NAMALWA (cell line): ENCODE data around the gene ISCA2.
A peak's percentile ranks its signal among the peaks of the same experiment; 100 is the strongest.

Experiments used
- DNase-seq: peaks from one replicate; pipeline ENCODE4 v3.0.0-alpha.2; 2015; ENCODE audit warnings: low spot score

Gene ISCA2

GRCh38 chr14:74508844-74509428 is 15.4 kb downstream of the ISCA2 start:
- DNase-seq: no peak

DNA sequence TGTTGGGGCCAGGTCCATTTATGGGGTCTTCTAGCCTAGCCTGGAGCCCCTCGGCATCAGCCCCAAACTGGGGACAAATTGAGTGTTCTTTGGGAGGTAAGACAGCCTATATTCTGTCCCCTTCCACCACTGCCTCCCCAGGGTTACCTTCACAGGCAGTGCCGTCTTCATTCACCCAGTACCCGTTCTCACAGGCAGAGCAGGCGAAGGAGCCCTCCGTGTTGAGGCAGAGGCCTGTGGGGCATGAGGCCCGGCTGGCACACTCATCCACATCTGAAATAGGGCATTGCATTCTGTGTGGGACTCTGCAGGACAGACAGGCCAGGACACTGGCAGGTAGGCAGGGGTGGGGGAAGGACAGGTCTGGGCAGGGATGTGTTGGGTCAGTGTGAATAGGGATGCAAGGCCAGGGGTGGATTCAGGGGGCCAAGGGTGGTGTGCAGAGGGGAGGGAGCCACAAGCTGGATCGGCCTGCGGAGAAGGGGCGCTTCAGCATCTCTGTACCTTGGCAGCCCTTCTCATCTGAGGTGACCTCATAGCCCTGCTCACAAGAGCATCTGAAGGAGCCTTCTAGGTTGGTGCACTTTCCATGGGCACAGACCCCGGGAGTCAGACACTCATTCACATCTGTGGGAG is 16.1 kb downstream of the ISCA2 start:
- no peak for DNase-seq

DNA sequence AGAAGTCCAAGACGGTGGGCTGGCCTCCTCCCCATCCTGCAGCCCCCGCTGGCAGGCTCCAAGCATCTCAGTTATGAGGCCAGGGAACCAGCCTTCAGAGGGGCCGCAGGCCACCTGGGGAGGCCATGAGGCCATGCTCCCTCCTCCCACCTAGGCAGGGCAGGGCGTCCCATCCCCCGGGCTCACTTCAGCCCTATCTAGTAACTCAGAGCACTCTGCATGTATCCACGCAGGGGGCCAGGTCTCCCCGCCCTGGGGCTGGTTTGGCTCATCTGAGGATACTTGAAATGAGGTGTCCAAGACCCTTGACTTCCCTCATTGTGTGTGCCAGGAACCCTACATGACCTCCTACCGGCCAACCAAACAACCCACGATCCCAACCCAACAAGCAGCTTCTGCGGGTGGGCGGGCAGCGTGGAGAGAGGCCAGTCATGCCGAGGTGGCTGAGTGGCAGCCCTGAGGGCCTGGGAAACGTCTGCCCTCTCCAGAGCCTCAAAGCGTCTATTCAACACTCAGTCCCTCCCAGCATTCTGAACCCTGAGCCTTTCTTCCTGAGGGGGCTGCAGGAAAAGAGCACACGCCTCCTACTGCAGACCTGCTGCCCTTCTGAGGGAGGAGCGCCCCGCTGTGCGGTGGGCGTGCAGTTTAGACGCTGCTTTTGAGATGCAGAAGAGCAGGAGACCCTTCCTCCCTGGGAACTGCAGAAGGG is 16.8 kb downstream of the ISCA2 start:
- no peak for DNase-seq

DNA sequence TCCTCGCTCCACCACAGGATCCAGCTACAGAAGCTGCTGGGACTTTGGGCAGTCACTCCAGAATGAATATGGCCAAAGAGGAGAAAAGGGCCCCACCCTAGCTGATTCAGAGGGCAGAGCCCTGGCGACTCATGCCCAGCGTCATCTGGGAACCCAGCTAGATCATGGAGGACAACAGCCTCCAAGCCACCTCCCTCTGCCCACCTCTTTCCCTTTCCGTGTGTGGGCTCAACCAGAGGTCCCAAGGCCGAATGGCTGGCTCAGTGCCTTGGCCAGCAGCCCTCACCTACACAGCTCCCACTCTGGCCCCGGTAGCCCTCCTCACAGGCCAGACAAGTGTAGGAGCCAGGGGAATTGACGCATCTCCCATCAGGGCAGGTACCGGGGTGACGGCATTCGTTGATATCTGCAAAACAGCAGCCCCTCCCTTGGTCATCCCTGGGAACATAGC is 17.4 kb downstream of the ISCA2 start:
- DNase-seq: no peak

GRCh38 chr14:74511966-74512830 is 18.6 kb downstream of the ISCA2 start:
- no peak for DNase-seq

GRCh38 chr14:74514471-74514941 is 20.9 kb downstream of the ISCA2 start:
- DNase-seq: no peak

DNA sequence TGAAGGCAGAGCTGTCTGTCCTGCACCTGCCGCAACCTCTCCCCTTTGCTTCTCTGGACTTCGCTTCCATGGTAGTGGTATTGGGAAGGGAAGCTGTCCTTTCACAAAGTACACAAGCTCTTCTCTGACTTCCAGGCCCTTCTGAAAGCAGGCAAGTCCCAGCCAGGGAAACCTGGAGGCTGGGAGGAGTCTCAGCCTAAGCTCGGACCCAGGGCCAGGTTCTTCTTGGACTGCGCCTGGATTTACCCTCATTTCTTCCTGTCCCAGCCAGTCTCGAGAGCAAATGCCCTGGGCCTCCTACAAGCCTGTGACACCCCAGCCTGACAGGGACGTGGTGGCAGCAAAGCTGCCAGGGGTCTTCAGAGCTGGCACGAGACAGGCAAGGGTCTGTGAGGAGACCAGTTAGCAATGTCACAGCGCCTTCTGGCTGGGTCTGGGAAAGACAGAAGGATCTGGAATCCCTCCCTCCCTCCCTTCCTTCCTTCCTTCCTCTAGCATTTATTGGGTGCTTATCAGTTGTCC is 22.4 kb downstream of the ISCA2 start:
- DNase-seq: no peak

- no peak for DNase-seq
Observed at GRCh38 chr14:74516451-74517160, 23.0 kb downstream of the ISCA2 start.

DNA sequence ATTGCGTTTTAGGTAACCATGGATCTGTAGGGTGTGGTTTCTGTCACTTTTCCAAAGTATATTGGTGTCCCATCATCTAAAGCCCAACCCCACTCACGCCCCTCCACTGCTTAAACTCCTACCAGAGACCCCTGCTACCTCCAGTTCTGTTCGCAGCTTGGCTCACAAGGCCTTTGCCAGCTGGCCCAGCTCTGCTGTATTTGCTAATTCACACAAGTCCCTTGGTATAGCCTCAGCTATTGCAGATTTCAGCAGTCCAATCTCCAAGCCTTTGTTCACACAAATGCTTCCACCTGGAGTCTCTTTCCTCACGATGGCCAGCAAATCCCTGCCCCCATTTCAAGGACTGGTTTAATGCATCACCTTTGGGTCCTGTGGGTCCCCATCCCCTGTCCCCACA is 24.2 kb downstream of the ISCA2 start:
- DNase-seq: no peak

- DNase-seq: no peak
Observed at GRCh38 chr14:74518221-74518620, 24.7 kb downstream of the ISCA2 start.

- DNase-seq: no peak
Observed at GRCh38 chr14:74519316-74520074, 25.9 kb downstream of the ISCA2 start.

- no peak for DNase-seq
Observed at GRCh38 chr14:74521756-74522155, 28.2 kb downstream of the ISCA2 start.

DNA sequence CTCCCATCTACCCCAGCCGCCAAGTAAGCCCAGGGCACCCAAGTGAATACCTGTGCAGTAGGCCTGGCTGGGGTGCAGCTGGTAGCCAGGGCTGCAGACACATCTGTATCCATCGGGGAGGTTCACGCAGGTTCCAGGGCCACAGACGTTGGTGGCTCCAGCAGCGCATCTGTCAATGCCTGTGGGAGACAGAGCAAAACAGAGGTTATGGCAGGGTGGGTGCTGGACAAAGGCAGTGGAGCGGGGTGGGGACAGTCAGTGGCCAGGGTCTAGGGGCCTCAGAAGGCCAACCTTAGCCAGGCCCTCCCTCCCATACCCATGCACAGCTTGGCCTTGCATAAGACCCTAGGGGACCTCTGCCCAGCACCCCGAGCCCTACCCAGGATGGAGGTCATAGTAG is 29.2 kb downstream of the ISCA2 start:
- DNase-seq: no peak

DNA sequence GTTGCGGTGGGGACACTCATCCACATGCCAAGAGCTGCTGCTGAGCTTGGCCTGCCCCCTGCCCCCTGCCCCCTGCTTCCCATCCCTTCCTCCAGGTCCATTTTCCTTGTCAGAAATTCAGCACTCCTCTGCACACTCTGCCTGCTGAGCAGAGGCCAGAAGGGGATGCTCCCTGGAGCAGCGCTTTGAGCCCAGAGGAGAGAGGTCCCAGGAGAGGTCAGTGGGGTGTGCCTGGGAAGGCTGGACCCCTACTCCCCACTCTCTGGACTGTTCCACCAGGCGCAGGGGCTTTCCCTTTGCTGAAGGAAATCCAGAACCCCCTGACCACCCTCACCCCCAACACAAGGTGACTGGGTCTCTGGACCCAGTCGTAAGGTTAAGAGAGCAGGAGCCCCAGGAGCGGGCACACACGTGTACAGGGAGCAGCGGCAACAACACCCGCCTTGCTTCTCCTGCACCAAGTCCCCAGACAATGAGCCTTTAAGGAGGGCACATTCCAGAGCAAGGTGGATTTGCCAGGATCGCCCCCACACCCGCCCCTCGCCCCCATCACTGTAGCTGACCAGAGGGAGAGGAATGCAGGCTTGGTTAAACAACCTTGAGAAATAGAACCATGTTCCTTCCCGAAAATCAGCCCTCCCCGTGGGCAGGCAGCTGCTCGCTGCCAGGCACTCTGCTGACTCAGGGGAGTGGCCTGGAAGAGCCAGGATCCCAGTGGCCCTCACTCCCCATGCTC is 30.7 kb downstream of the ISCA2 start:
- DNase-seq: no peak

GRCh38 chr14:74524812-74525135 is 31.2 kb downstream of the ISCA2 start:
- DNase-seq: no peak

DNA sequence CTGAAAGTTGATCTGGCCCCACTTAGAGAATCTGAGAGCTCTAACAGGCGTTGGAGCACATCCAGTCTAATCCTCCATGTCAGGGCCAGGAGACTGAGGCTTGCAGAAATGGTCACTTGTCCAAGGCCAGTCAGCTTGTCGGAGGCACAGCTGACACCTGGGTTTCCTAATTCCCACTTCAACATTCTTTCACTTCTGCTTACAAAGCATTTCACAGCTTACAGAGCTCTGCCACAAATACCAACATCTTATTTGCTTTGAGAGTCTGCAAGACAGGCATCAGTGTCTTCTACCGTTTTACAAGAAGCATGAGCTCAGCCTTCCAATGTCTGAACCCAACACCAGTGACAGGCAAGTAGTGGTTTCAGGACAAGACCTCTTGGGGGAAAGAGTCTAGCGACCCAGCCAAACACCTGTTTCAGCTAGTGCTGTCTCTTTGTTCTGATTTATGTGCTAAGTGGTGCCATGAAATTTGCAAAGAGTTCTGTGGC is 31.8 kb downstream of the ISCA2 start:
- peak; percentile 41 for DNase-seq

DNA sequence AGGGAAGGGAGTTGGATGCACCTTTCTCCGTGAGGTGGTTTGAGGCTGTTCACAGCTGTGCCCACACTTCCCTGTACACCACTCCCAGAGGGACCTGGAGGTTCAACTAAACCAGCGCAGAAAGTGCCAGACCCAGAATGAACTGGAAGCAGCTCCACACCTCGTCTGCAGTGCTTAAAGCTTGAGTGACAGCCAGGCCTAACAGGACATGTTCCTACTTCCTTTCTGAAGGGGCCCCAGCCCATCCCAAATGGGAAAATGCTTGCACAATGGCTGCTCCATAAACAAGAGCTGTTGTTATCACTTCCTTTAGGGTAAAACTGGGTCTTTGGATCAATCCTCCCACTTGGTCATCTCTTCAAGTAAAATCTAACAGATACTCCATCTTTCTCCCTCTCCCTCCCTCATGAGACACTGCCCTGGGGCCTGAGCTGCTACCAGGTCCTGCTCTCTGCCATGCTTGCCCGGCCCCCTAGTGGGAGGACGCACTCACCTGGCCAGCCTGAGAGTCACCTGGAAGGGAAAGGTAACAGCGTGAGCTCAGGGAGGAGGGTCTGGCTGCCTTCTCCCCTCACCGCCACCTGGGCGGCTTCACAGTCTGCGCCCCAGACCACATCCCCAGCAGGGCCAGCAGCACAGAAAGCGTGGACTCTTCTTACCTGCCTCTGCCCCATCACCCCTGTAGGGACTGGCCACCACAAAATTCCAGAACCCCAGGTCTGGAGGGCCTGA is 33.5 kb downstream of the ISCA2 start:
- no peak for DNase-seq

DNA sequence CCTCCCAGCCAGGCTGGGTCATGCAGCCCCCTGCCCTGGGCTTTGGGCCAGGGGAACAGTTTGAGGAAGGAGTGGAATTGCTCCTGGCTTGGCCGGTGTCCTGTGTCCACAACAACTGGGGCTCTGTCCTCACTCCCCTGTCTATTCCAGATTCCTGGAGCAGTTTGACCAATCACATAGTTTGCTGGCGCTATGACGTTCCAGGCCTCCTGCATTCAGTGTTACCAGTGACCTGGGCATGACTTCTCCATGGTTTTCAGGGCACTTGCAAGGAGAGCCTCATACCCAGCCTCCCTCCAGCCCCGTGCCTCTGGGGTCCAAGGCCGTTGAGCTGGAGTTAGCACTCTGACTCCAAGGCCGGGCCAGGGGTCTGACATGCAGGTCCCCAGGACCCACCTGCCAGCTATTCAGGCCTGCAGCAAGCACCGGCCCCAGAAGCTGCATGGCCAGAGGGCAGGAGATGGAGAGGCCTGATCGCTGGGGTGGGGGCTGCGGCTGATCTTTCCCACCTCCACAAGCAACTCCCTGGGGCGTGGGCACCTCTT is 34.2 kb downstream of the ISCA2 start:
- no peak for DNase-seq

DNA sequence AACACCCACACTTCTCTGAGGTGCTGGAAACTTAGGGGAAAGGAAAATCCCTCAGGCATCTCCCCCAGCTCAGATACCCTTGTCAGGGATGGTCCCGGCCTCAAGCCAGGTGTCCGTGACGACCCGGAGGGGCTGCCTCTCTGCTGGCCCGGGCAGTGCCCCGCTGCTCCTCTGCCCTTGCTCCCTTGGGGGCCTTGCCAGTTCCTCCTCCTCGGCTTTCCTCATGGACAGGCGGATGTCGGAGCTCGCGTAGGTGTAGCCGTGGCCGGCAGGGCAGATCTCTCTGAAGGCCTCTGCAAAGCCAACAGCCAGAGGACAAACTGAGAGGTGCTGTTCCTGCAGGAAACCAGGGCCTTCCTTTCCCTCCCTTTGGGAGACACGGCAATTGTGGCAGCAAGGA is 34.8 kb downstream of the ISCA2 start:
- DNase-seq: no peak
